Neural cell (in vitro differentiated cells): ENCODE data around the gene ZNF691. TPM values are rescaled to one million over a fixed set of nuclear protein-coding genes. Genes with fewer than 3 reads are reported as not detected.
"Not testable (repeated sequence)": the region's sequence is repeated elsewhere in the genome, so short reads cannot be mapped to it uniquely, and the experiment has no call there.

Experiments used
- H2AFZ ChIP-seq: fragments of 200-600, 300-800 bp; sonication (generic), shearing (Covaris generic); 2 replicates; pipeline ENCODE4 v1.6.0; 2014; ENCODE audit warnings: low read depth, mild to moderate bottlenecking, antibody characterized with exemption, low read length, moderate library complexity
- H3F3A ChIP-seq: fragments of 200-600 bp; shearing (Covaris generic); 2 replicates; pipeline ENCODE4 v1.6.1; 2016; ENCODE audit warnings: mild to moderate bottlenecking, moderate library complexity, mixed read lengths, antibody characterized with exemption, low read length; ENCODE audit not compliant: insufficient read depth, poor library complexity, severe bottlenecking
- H3K27ac ChIP-seq: fragments of 200-600, 300-800 bp; sonication (generic), shearing (Covaris generic); 2 replicates; pipeline ENCODE4 v1.5.1; 2014; ENCODE audit warnings: mild to moderate bottlenecking, low read length, moderate library complexity
- H3K27me3 ChIP-seq: fragments of 300-800, 200-600 bp; sonication (generic), shearing (Covaris generic); 2 replicates; pipeline ENCODE4 v1.6.0; 2014; ENCODE audit warnings: mild to moderate bottlenecking, low read depth, low read length, moderate library complexity; ENCODE audit not compliant: insufficient read depth
- H3K36me3 ChIP-seq: fragments of 300-800, 200-600 bp; sonication (generic), shearing (Covaris generic); 2 replicates; pipeline ENCODE4 v1.5.1; 2014; ENCODE audit warnings: mild to moderate bottlenecking, antibody characterized with exemption, low read length, moderate library complexity; ENCODE audit not compliant: insufficient read depth
- H3K4me2 ChIP-seq: fragments of 300-800, 200-600 bp; sonication (generic), shearing (Covaris generic); 2 replicates; pipeline ENCODE4 v1.6.0; 2014; ENCODE audit warnings: mild to moderate bottlenecking, low read length
- H3K4me3 ChIP-seq: fragments of 300-800, 200-600 bp; sonication (generic), shearing (Covaris generic); 2 replicates; pipeline ENCODE4 v1.5.1; 2014; ENCODE audit warnings: mild to moderate bottlenecking, low read length, moderate library complexity
- H3K79me2 ChIP-seq: fragments of 200-600 bp; shearing (Covaris generic); replicated peaks from 2 replicates; pipeline ENCODE4 v1.6.0; 2014; ENCODE audit warnings: mild to moderate bottlenecking, low read length, moderate library complexity; ENCODE audit not compliant: insufficient read depth
- H3K9ac ChIP-seq: fragments of 300-800, 200-600 bp; sonication (generic), shearing (Covaris generic); 2 replicates; pipeline ENCODE4 v1.6.1; 2016; ENCODE audit warnings: mild to moderate bottlenecking, low read length, mixed read lengths
- H3K9me2 ChIP-seq: fragments of 200-600 bp; shearing (Covaris generic); 2 replicates; pipeline ENCODE4 v1.6.1; 2016; ENCODE audit warnings: mild to moderate bottlenecking, low read length, mixed read lengths; ENCODE audit not compliant: insufficient read depth
- H3K9me3 ChIP-seq: fragments of 200-600, 300-800 bp; sonication (generic), shearing (Covaris generic); 2 replicates; pipeline ENCODE4 v1.6.1; 2016; ENCODE audit warnings: mild to moderate bottlenecking, mixed run types, low read length, moderate library complexity, mixed read lengths
- H4K20me1 ChIP-seq: fragments of 200-600 bp; shearing (Covaris generic); 2 replicates; pipeline ENCODE4 v1.6.1; 2016; ENCODE audit warnings: mild to moderate bottlenecking, mixed run types; ENCODE audit not compliant: insufficient read depth
- EZH2 ChIP-seq: fragments of 200-600, 300-800 bp; shearing (Covaris generic), sonication (generic); IDR thresholded peaks from 2 replicates; pipeline ENCODE4 v1.6.1; 2014; ENCODE audit warnings: antibody characterized with exemption, low read length, borderline replicate concordance, mild to moderate bottlenecking; ENCODE audit not compliant: insufficient read depth, poor library complexity, severe bottlenecking
- SMC3 ChIP-seq: fragments of 450-650 bp; conservative IDR thresholded peaks from 2 replicates; pipeline ENCODE4 v1.6.1; 2014; ENCODE audit warnings: antibody characterized with exemption, mild to moderate bottlenecking, moderate library complexity; ENCODE audit not compliant: poor library complexity
- polyA plus RNA-seq: library from polyadenylated mRNA; depleted of rRNA; stranded (reverse); fragments of >200 nt; gene quantifications from 2 replicates; pipeline ENCODE4 v1.2.3, GENCODE V29; 2014
- TF ChIP-seq, protein P1 (sequence below): IDR thresholded peaks from 2 replicates; pipeline ENCODE4 v1.6.1; 2012; ENCODE audit warnings: borderline replicate concordance

Gene ZNF691
- polyA plus RNA-seq, 1 donor from 2014 or later = 14.9 TPM

DNA sequence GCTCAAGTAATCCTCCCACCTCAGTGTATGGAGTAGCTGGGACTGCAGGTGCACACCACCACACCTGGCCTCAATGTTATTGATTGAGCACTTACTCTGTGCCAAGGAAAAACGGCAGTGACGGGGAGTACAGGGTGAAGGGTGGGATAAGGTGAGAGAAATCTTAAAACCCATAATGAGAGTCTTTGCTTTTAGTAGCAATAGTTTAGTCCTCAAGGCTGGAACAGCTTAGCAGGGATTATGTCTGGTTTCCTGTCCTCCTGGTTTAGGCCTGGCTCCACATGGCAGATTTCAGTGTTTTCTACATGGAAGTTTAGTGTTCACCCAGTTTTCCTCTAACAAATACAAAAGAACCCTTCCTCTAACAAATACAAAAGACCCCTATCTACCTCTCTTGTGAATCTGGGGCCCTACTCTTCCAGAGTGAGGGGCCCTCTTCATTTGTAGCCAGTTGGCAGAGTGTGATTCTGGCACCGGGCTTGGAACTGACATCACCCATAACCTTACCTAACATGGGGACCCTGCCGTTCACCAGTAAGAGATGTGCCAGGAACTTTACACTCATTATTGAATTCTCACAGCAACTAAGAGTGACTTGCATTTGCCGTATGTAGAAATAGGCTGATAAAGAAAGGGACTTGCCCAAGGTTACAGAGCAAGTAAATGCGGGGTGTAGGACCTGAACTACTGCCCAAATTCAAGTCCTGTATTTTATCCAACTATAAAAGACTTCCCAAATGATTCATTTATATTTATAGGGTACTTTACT is 6.9 kb downstream of the ZNF691 start:
- Histone ChIP-seq H3K4me2 (no peak overlapping the region), H3K9me3 (no peaks in the 10 kb centered on the region), H3K79me2 (peaks cover under 1% of the 10 kb centered on the region), H3K9ac (no peak overlapping the region), H3K27me3 (no peaks in the 10 kb centered on the region), H3K27ac (no peak overlapping the region), H3K4me3 (no peak overlapping the region), H2AFZ (no peak overlapping the region), H4K20me1 (no peaks in the 10 kb centered on the region), H3K9me2 (no peaks in the 10 kb centered on the region), H3F3A (no peaks in the 10 kb centered on the region), H3K36me3 (peaks cover 5% of the 10 kb centered on the region)
- no peak for TF ChIP-seq SMC3
- no peak for TF ChIP-seq EZH2

DNA sequence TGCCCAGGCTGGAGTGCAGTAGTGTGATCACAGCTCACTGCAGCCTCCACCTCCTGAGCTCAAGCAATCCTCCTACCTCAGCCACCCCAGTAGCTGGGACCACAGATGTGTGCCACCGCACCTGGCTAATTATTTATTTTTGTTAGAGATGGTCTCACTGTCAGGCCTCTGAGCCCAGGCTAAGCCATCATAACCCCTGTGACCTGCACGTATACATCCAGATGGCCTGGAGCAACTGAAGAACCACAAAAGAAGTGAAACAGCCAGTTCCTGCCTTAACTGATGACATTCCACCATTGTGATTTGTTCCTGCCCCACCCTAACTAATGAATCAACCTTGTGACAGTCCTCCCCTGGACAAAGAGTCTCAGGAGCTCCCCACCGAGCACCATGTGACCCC is 10.1 kb downstream of the ZNF691 start:
- H3F3A ChIP-seq, H3K36me3 ChIP-seq, H3K4me3 ChIP-seq, H3K9me2 ChIP-seq, H3K27me3 ChIP-seq, H3K79me2 ChIP-seq, H3K9ac ChIP-seq, H3K9me3 ChIP-seq, H3K27ac ChIP-seq, H3K4me2 ChIP-seq, H4K20me1 ChIP-seq, H2AFZ ChIP-seq: not testable (repeated sequence)

DNA sequence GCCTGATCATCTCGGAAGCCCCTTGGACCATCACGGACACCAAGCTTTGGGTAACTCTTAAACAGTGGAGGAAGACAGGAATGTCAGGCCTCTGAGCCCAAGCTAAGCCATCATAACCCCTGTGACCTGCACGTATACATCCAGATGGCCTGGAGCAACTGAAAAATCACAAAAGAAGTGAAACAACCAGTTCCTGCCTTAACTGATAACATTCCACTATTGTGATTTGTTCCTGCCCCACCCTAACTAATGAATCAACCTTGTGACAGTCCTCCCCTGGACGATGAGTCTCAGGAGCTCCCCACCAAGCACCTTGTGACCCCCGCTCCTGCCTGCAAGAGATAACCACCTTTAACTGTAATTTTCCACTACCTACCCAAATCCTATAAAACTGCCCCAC is 13.0 kb downstream of the ZNF691 start:
- not testable (repeated sequence) for H4K20me1 ChIP-seq, H3F3A ChIP-seq, H3K4me2 ChIP-seq, H3K9ac ChIP-seq, H3K36me3 ChIP-seq, H3K27ac ChIP-seq, H3K9me2 ChIP-seq, H2AFZ ChIP-seq, H3K9me3 ChIP-seq, H3K4me3 ChIP-seq, H3K27me3 ChIP-seq, H3K79me2 ChIP-seq

DNA sequence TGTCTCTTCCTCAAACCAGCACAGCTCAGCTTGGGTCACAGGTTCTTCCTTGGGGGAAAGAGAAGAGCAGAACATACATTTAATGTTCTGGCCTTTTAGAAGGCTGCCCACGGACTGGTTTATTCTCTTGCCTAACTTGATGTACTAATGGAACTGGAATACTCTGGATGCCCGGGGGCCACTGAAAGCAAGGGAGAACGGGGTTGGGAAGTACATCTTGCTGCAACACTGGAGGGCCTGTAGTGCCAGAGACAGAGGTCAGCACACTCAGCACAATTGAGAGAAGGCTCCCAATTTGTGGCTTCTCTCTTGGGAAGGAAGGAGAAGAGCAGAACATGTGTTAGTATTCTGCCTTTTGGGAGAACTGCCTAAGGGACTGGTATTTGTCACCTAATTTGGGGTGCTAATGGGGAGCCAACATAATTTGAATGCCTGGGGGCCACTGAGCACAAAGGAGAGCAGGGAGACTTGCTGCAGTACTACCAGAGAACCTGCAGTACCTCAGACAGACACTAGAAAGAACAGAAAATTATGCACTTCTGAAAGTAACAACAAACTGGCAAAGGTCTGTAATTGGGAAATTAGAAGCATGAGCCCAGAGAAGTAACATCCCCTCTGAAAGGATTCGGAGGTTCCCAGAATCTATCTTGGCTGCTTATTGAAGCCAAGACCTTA is 14.1 kb downstream of the ZNF691 start:
- no peak overlapping the region for H3K4me3 ChIP-seq
- H3K36me3 ChIP-seq = no peaks in the 10 kb centered on the region
- no peaks in the 10 kb centered on the region for H3K79me2 ChIP-seq

More for the DNA sequence above, 14.1 kb downstream of the ZNF691 start:
- H3F3A ChIP-seq = no peaks in the 10 kb centered on the region
- H3K27me3 ChIP-seq = no peaks in the 10 kb centered on the region
- no peak overlapping the region for H3K9ac ChIP-seq
- TF ChIP-seq, protein P1, sequence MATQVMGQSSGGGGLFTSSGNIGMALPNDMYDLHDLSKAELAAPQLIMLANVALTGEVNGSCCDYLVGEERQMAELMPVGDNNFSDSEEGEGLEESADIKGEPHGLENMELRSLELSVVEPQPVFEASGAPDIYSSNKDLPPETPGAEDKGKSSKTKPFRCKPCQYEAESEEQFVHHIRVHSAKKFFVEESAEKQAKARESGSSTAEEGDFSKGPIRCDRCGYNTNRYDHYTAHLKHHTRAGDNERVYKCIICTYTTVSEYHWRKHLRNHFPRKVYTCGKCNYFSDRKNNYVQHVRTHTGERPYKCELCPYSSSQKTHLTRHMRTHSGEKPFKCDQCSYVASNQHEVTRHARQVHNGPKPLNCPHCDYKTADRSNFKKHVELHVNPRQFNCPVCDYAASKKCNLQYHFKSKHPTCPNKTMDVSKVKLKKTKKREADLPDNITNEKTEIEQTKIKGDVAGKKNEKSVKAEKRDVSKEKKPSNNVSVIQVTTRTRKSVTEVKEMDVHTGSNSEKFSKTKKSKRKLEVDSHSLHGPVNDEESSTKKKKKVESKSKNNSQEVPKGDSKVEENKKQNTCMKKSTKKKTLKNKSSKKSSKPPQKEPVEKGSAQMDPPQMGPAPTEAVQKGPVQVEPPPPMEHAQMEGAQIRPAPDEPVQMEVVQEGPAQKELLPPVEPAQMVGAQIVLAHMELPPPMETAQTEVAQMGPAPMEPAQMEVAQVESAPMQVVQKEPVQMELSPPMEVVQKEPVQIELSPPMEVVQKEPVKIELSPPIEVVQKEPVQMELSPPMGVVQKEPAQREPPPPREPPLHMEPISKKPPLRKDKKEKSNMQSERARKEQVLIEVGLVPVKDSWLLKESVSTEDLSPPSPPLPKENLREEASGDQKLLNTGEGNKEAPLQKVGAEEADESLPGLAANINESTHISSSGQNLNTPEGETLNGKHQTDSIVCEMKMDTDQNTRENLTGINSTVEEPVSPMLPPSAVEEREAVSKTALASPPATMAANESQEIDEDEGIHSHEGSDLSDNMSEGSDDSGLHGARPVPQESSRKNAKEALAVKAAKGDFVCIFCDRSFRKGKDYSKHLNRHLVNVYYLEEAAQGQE = no peak
- no peak for TF ChIP-seq SMC3
- no peak overlapping the region for H3K4me2 ChIP-seq
- no peak overlapping the region for H2AFZ ChIP-seq
- no peaks in the 10 kb centered on the region for H3K9me2 ChIP-seq
- no peaks in the 10 kb centered on the region for H3K9me3 ChIP-seq
- no peaks in the 10 kb centered on the region for H4K20me1 ChIP-seq
- no peak overlapping the region for H3K27ac ChIP-seq
